ENCODE results near the gene KBTBD12.
A peak's percentile ranks its signal among the peaks of the same experiment; 100 is the strongest.

Gene KBTBD12

DNA sequence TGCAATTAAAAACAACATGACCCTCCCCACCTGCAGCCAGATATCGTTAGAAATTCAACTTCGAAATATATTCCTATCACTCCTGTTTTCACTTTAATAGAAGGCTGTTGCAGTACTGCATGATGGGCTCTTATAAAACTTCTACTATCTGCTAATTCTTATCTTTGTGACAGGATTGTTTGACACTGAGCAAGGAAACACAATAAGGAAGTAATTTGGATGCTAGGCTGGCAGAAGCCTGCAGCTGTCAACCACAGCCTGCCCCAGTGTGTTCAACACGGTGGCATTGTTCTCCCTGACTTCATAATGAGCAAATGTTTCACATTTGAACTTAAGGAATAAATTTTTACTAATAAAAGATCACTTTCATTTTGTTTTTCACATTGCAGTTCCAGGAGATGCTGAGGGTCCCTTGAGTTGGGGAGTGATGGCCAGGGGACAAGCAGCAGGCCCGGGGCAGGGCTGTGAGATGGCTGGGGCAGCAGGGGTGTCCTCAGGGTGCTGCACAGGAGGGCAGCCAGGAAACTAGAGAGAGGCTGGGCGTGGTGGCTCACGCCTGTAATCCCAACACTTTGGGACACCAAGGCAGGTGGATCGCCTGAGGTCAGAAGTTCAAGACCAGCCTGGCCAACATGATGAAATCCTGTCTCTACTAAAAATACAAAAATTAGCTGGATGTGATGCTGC, 72.4 kb downstream of the KBTBD12 start:
- DNase-seq: peak in 1 of 4 experiments; percentile 20

- no peak for DNase-seq
Measured at GRCh38 chr3:127988770-127989557, 73.9 kb downstream of the KBTBD12 start.

DNA sequence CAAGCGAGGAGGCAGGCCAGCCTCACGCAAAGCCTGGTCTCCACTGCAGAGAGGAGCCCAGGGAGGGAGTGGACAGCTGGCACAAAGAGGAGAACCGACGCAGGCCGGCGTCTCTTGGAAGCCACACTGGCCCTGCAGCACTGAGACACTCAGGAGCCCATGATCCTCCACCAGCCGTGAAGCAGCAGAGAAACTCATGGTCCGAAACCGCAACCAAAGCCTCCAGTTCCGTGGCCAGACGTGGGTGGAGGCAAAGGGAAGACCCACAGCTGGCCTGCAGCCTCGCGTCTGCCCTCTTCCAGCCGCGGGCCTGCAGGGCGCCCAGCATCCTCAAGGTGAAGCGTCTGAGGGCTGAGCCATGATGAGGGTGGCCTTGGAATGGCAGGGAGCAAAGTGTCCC, 75.0 kb downstream of the KBTBD12 start:
- no peak for DNase-seq

DNA sequence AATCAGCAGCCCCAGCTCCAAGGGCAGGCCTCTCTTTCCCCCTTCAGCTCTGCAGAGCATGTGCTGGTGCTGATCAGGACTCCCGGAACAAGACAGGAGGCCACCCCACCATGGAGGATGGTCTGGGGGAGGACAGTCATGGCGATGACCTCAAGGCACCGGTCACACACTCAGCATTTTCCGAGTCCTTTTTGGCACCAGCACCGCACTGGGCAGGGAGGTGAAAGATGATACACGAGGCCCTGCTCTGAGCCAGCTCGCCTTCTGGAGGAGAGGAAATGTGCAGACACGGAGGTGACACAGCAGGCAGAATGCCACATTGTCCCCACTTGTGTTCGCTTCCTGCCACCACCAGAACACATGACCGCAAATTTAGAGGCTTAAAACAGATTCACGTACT, 75.4 kb downstream of the KBTBD12 start:
- no peak for DNase-seq

GRCh38 chr3:127991251-127991650, 76.2 kb downstream of the KBTBD12 start:
- no peak for DNase-seq

- no peak for DNase-seq
Measured at GRCh38 chr3:127991681-127992080, 76.6 kb downstream of the KBTBD12 start.

- no peak for DNase-seq
Measured at GRCh38 chr3:127992127-127992526, 77.1 kb downstream of the KBTBD12 start.

GRCh38 chr3:127994011-127994410, 79.0 kb downstream of the KBTBD12 start:
- no peak for DNase-seq

GRCh38 chr3:127997016-127997415, 82.0 kb downstream of the KBTBD12 start:
- DNase-seq: no peak

DNA sequence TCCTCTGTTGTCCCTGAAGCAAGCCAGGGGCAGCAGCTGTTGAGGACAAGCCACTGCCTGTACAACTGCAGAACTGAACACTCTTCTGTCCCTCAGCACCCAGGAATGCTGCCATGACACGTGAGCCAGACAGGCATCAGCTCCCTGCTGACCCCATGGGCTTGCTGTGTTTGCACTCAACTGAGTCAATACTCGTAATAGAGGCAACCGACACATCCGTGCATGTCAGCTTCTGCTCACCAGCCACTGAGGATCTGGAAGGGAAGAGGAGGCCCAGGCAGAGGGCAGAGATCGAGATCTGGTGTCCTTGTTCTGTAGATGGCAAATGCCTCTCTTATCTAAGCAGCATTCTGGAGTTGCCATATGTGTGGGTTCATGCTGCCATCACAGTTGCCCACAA, 82.9 kb downstream of the KBTBD12 start:
- no peak for DNase-seq

GRCh38 chr3:127998596-127998995, 83.6 kb downstream of the KBTBD12 start:
- no peak for DNase-seq

DNA sequence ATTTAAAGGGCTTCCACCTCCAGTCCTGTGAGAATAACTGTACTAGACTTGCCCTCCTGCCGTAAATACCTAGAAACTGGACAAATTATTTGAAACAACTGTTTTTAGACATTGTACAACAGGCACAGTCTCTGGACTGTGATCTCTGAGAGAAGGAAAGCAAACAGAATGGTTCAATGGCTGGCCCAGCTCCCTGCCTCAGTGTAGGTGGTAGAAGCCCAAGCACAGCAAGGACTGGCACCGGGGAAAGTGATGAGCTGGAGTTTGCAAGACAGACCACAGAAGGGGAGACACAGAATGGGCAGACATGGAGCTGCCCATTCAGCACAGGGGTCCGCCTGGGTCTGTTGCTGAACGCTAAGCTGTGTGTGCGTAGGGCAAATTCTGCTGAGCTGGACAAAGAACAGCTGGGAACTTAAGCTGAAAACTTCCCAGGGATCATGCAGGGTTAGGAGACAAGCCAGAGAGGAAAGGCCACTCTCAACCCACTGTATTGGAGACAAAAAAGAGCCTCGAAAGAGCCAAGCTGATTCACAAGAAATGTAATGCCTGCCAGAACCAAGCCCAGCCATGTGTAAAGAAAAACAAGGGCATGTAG, 84.6 kb downstream of the KBTBD12 start:
- DNase-seq: no peak

DNA sequence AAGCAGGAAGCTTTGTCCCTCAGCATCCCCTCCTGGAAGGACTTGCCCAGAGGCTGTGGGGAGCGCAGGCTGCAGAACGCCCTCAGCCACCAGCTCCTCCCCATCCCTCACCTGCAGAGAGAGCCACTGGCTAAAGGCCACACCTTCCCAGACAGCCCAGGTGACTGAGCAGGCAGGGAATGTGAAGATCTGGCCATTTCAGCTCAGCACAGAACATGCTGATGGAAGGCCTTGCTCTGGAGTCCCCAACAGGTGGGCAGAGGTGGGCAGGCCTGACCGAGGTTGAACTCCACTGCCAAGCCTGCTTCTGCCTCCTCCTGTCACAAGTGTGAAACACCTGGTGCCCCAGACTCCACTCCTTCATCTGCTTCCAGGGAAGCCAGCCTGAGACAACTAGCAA, 86.5 kb downstream of the KBTBD12 start:
- no peak for DNase-seq

DNA sequence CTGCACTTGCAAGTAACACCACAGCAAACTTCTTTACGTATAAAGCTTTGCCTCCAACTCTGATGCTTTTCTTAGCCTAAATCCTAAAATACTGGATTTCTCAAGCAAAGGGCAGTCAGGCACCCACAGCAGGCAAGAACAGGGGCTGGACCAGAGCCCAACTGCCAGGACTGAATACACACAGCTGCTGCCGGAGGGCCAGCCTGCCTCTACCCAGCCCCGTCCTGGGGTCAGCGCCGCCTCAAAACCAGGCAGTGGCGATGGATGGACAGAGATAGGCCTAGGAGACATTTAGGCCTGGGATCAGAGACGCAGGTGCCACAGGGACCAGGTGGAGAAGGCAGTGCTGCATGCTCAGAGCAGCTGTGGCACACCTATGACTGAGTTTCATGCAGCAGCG, 89.6 kb downstream of the KBTBD12 start:
- DNase-seq: no peak

DNA sequence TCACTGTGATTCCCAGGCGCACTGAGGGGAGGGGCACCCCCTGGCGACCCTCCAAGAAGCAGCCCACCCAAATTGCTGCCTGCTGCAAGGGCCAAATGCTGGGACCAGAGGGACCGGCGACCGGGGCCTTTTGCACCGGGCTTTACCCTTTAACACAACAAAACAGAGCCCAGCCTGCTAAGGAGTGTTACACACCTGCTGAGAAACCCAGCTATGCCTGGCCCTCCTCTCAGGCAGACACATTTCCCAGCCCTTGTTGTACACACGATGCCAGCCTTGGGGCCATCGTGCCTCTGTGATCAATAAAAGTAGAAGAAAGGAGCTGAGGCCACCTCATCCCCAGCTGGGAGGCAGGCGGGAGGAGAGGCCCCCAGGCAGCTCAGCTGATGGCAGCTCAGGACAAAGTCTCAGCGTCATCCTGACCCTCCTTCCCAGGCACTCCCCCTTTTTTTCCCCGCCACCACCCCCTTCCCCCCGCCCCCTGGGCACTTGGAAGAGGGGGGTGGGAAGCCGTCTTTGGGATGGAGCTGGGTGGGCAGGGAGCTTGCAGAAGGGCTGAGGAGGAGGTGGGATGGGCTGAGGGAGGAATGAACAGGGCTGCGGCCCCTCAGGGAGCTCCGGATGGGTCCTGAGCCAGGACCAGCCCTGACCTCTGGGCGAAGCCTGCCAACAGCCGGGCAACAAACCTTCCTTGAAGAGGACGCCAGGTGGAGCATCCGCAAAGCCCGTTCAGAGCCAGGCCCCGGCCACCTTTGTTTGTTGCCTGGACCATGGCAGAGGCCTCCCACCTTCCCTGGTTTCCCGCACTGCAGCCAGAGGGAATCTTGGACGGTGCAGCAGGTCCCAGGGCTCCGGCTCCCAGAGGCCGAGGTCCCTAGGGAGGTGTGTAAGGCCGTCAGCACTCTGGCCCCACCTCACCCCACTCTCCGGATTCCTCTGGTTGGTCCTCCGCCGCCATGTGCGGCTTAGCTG, 91.3 kb downstream of the KBTBD12 start:
- no peak for DNase-seq

- DNase-seq: peak in 1 of 4 experiments; percentile 10
Measured at GRCh38 chr3:128007033-128007424, 92.0 kb downstream of the KBTBD12 start.

GRCh38 chr3:128009952-128010846, 95.2 kb downstream of the KBTBD12 start:
- DNase-seq: no peak

GRCh38 chr3:128011140-128011539, 96.1 kb downstream of the KBTBD12 start:
- peak in 1 of 4 experiments; percentile 30 for DNase-seq

DNA sequence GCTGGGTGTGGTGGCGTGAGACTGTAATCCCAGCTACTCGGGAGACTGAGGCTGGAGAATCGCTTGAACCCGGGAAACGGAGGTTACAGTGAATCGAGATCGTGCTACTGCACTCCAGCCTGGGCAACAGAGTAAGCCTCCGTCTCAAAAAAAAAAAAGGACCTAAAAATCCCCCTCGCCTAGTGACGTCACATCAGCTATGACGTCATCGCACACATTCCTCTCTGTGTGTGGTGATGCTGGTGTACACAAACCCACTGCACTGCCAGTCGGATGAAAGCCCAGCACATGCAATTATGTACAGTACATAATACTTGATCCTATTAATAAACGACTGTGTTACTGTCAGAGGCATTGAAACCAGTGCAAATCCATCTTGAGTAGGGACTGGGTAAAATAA, 97.0 kb downstream of the KBTBD12 start:
- DNase-seq: no peak

- no peak for DNase-seq
Measured at GRCh38 chr3:128014548-128014947, 99.5 kb downstream of the KBTBD12 start.

GRCh38 chr3:128016502-128016901, 101.5 kb downstream of the KBTBD12 start:
- DNase-seq: no peak

All from suppressor macrophage (primary cell).